Measurements from ENCODE around the gene MEOX1. TPM values are rescaled to one million over a fixed set of nuclear protein-coding genes. Genes with fewer than 3 reads are reported as not detected.

The MEOX1 gene
- polyA plus RNA-seq, 1 donor = 10.1 TPM

Other genes starting within 250 kb of the MEOX1 start
- gene DHX8, start 177.9 kb downstream of the MEOX1 start, polyA plus RNA-seq (ENCODE audit: insufficient read length) = 27.0 TPM
- gene ETV4, start 115.6 kb downstream of the MEOX1 start, polyA plus RNA-seq (ENCODE audit: insufficient read length) = 4.3 TPM
- gene SOST, start 96.9 kb upstream of the MEOX1 start, polyA plus RNA-seq (ENCODE audit: insufficient read length) = not detected
- 81.0 TPM for gene DUSP3, start 117.1 kb upstream of the MEOX1 start, polyA plus RNA-seq (ENCODE audit: insufficient read length)
- not detected for gene CFAP97D1, start 118.5 kb upstream of the MEOX1 start, polyA plus RNA-seq (ENCODE audit: insufficient read length)
- 5.8 TPM for gene MPP3, start 171.2 kb upstream of the MEOX1 start, polyA plus RNA-seq (ENCODE audit: insufficient read length)
- 3.3 TPM for gene CD300LG, start 185.3 kb upstream of the MEOX1 start, polyA plus RNA-seq (ENCODE audit: insufficient read length)
- gene MPP2, start 245.6 kb upstream of the MEOX1 start, polyA plus RNA-seq (ENCODE audit: insufficient read length) = 2.2 TPM

All from hindlimb muscle (tissue), 1 donor.